ENCODE measurements around the gene CADPS. TPM values are rescaled to one million over a fixed set of nuclear protein-coding genes. Genes with fewer than 3 reads are reported as not detected.

CADPS gene
- total RNA-seq, 1 experiment from 2014 or later: 7.0 TPM

DNA sequence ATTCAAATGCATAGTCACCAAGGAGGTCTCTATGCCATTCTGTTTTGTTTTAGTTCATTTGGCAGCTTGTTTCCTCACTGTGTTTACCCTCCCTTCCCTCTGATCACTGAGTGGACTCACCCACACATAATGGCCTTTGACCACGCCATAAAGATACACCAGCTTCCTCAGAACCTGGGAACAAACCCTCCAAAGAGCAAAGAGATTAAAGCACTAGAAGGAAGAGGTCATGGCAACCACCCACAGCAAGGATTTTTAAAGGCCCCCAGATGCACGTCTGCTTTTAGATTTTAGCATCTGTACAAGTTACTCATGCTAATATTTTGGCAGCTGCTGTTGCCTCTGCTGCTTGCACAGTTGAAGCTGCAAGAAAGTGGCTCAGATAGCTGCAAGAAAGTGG is 47.9 kb upstream of the CADPS start:
- no peak for ATAC-seq
- Mint-ChIP-seq H3K27ac (no peak overlapping the region), H3K4me3 (no peak overlapping the region), H3K9me3 (no peaks in the 10 kb centered on the region), H3K27me3 (ENCODE audit: low read depth) (no peaks in the 10 kb centered on the region; the same call in none of the 2 replicates), H3K4me1 (peaks cover 35% of the 10 kb centered on the region), H3K36me3 (no peaks in the 10 kb centered on the region)
- CTCF ChIA-PET: interaction anchor here (0.9 kb wide), 1 partner anchor 50 kb away, joined by 3 read pairs; no protein-coding TSS in a partner anchor
- POLR2A ChIA-PET: no interaction called here
- TF ChIP-seq TCF7 (CRISPR knock-in tag; IDR thresholded peaks at IDR 0.05; ENCODE audit: low read depth) (no peak), GABPB1 (CRISPR knock-in tag; IDR thresholded peaks at IDR 0.05) (no peak), JAZF1 (CRISPR knock-in tag; IDR thresholded peaks at IDR 0.05) (no peak), NR3C1 (CRISPR knock-in tag; conservative IDR thresholded peaks at IDR 0.05; ENCODE audit: low read depth) (no peak), ZNF396 (CRISPR knock-in tag; IDR thresholded peaks at IDR 0.05; ENCODE audit: borderline replicate concordance) (no peak), NFYB (CRISPR knock-in tag; conservative IDR thresholded peaks at IDR 0.05; ENCODE audit: low read depth) (no peak), ESRRA (CRISPR knock-in tag; IDR thresholded peaks at IDR 0.05; ENCODE audit: borderline replicate concordance) (no peak)
- TF ChIP-seq, protein P1, sequence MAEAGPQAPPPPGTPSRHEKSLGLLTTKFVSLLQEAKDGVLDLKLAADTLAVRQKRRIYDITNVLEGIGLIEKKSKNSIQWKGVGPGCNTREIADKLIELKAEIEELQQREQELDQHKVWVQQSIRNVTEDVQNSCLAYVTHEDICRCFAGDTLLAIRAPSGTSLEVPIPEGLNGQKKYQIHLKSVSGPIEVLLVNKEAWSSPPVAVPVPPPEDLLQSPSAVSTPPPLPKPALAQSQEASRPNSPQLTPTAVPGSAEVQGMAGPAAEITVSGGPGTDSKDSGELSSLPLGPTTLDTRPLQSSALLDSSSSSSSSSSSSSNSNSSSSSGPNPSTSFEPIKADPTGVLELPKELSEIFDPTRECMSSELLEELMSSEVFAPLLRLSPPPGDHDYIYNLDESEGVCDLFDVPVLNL (CRISPR knock-in tag; IDR thresholded peaks at IDR 0.05; ENCODE audit: borderline replicate concordance, low read depth): no peak
- no peak for DNase-seq (ENCODE audit: low spot score)

DNA sequence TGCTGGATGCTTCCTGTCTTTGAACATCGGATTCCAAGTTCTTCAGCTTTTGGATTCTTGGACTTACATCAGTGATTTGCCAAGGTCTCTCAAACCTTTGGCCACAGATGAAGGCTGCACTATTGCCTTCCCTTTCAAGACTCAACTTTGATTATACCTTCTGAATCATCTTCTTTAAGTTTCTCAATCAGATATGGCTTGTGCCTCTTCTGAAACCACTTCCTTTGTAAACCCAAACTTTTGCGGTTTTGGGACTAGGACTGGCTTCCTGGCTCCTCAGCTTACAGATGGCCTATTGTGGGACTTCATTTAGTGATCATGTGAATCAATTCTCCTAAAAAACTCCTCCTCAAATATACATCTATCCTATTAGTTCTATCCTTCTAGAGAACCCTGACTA is 47.1 kb upstream of the CADPS start:
- TF ChIP-seq, protein P2, sequence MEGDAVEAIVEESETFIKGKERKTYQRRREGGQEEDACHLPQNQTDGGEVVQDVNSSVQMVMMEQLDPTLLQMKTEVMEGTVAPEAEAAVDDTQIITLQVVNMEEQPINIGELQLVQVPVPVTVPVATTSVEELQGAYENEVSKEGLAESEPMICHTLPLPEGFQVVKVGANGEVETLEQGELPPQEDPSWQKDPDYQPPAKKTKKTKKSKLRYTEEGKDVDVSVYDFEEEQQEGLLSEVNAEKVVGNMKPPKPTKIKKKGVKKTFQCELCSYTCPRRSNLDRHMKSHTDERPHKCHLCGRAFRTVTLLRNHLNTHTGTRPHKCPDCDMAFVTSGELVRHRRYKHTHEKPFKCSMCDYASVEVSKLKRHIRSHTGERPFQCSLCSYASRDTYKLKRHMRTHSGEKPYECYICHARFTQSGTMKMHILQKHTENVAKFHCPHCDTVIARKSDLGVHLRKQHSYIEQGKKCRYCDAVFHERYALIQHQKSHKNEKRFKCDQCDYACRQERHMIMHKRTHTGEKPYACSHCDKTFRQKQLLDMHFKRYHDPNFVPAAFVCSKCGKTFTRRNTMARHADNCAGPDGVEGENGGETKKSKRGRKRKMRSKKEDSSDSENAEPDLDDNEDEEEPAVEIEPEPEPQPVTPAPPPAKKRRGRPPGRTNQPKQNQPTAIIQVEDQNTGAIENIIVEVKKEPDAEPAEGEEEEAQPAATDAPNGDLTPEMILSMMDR (IDR thresholded peaks at IDR 0.05): no peak
- TF ChIP-seq ZNF121 (CRISPR knock-in tag; IDR thresholded peaks at IDR 0.05) (no peak), TCF7 (CRISPR knock-in tag; IDR thresholded peaks at IDR 0.05; ENCODE audit: low read depth) (no peak), FOXJ3 (CRISPR knock-in tag; IDR thresholded peaks at IDR 0.05; ENCODE audit: borderline replicate concordance) (no peak), SMAD4 (CRISPR knock-in tag; IDR thresholded peaks at IDR 0.05) (no peak)
- TF ChIP-seq, protein P3, sequence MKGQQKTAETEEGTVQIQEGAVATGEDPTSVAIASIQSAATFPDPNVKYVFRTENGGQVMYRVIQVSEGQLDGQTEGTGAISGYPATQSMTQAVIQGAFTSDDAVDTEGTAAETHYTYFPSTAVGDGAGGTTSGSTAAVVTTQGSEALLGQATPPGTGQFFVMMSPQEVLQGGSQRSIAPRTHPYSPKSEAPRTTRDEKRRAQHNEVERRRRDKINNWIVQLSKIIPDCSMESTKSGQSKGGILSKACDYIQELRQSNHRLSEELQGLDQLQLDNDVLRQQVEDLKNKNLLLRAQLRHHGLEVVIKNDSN (CRISPR knock-in tag; IDR thresholded peaks at IDR 0.05): no peak
- TF ChIP-seq, protein P4, sequence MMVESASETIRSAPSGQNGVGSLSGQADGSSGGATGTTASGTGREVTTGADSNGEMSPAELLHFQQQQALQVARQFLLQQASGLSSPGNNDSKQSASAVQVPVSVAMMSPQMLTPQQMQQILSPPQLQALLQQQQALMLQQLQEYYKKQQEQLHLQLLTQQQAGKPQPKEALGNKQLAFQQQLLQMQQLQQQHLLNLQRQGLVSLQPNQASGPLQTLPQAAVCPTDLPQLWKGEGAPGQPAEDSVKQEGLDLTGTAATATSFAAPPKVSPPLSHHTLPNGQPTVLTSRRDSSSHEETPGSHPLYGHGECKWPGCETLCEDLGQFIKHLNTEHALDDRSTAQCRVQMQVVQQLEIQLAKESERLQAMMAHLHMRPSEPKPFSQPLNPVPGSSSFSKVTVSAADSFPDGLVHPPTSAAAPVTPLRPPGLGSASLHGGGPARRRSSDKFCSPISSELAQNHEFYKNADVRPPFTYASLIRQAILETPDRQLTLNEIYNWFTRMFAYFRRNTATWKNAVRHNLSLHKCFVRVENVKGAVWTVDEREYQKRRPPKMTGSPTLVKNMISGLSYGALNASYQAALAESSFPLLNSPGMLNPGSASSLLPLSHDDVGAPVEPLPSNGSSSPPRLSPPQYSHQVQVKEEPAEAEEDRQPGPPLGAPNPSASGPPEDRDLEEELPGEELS (CRISPR knock-in tag; IDR thresholded peaks at IDR 0.05): no peak
- TF ChIP-seq, protein P5, sequence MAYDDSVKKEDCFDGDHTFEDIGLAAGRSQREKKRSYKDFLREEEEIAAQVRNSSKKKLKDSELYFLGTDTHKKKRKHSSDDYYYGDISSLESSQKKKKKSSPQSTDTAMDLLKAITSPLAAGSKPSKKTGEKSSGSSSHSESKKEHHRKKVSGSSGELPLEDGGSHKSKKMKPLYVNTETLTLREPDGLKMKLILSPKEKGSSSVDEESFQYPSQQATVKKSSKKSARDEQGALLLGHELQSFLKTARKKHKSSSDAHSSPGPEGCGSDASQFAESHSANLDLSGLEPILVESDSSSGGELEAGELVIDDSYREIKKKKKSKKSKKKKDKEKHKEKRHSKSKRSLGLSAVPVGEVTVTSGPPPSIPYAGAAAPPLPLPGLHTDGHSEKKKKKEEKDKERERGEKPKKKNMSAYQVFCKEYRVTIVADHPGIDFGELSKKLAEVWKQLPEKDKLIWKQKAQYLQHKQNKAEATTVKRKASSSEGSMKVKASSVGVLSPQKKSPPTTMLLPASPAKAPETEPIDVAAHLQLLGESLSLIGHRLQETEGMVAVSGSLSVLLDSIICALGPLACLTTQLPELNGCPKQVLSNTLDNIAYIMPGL (CRISPR knock-in tag; IDR thresholded peaks at IDR 0.05): no peak
- H3K27me3 Mint-ChIP-seq (ENCODE audit: low read depth): no peaks in the 10 kb centered on the region; the same call in none of the 2 replicates
- no peaks in the 10 kb centered on the region for H3K9me3 Mint-ChIP-seq
- ChIA-PET POLR2A (interaction anchor here (0.6 kb wide), 1 partner anchor 86 kb away, joined by 3 read pairs; no protein-coding TSS in a partner anchor), CTCF (interaction anchor here (0.9 kb wide), 1 partner anchor 49 kb away, joined by 3 read pairs; no protein-coding TSS in a partner anchor)
- peaks cover 32% of the 10 kb centered on the region for H3K4me1 Mint-ChIP-seq
- H3K36me3 Mint-ChIP-seq: no peaks in the 10 kb centered on the region
- DNase-seq (ENCODE audit: low spot score): no peak
- H3K4me3 Mint-ChIP-seq: no peak overlapping the region
- no peak for ATAC-seq
- H3K27ac Mint-ChIP-seq: no peak overlapping the region

DNA sequence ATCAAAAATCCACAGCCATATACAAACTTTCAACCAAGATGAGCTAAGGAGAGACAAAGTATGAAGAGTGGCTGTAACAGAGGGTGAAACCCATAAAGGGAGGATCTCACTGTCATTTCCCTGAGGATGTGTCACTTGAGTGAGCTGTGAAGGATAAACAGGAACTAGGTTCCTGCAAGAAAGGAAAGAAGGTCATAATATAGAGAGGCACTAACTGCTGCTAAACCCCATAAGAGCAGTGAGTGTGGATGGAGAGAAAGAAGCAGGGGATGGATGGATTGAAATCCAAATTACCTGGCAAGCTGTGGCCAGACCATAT is 45.2 kb upstream of the CADPS start:
- no peak for DNase-seq (ENCODE audit: low spot score)
- ChIA-PET CTCF (no interaction called here), POLR2A (no interaction called here)
- Mint-ChIP-seq H3K4me3 (no peak overlapping the region), H3K27ac (no peak overlapping the region), H3K9me3 (0 out of 2 replicates have a peak, but pooled peaks cover 5% of the 10 kb centered on the region), H3K4me1 (peaks cover 28% of the 10 kb centered on the region), H3K27me3 (ENCODE audit: low read depth) (no peaks in the 10 kb centered on the region; the same call in none of the 2 replicates), H3K36me3 (no peaks in the 10 kb centered on the region)
- TF ChIP-seq, protein P6, sequence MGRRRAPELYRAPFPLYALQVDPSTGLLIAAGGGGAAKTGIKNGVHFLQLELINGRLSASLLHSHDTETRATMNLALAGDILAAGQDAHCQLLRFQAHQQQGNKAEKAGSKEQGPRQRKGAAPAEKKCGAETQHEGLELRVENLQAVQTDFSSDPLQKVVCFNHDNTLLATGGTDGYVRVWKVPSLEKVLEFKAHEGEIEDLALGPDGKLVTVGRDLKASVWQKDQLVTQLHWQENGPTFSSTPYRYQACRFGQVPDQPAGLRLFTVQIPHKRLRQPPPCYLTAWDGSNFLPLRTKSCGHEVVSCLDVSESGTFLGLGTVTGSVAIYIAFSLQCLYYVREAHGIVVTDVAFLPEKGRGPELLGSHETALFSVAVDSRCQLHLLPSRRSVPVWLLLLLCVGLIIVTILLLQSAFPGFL (CRISPR knock-in tag; IDR thresholded peaks at IDR 0.05; ENCODE audit: borderline replicate concordance): no peak
- TF ChIP-seq, protein P7, sequence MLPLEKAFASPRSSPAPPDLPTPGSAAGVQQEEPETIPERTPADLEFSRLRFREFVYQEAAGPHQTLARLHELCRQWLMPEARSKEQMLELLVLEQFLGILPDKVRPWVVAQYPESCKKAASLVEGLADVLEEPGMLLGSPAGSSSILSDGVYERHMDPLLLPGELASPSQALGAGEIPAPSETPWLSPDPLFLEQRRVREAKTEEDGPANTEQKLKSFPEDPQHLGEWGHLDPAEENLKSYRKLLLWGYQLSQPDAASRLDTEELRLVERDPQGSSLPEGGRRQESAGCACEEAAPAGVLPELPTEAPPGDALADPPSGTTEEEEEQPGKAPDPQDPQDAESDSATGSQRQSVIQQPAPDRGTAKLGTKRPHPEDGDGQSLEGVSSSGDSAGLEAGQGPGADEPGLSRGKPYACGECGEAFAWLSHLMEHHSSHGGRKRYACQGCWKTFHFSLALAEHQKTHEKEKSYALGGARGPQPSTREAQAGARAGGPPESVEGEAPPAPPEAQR (CRISPR knock-in tag; IDR thresholded peaks at IDR 0.05): no peak
- TF ChIP-seq HMGA2 (CRISPR knock-in tag; IDR thresholded peaks at IDR 0.05): no peak
- TF ChIP-seq NR2C2 (CRISPR knock-in tag; IDR thresholded peaks at IDR 0.05): no peak
- TF ChIP-seq JAZF1 (CRISPR knock-in tag; IDR thresholded peaks at IDR 0.05): no peak
- no peak for ATAC-seq
